HG02588 (cell line): ENCODE data around the gene STING1.
"Not testable (repeated sequence)": the region's sequence is repeated elsewhere in the genome, so short reads cannot be mapped to it uniquely, and the experiment has no call there.

Experiments used
- ATAC-seq: cut with Tn5 transposase; IDR thresholded peaks from one replicate; pipeline ENCODE4 v1.9.1; 2021; ENCODE audit warnings: mild to moderate bottlenecking, moderate library complexity; ENCODE audit not compliant: unreplicated experiment

STING1 gene

DNA sequence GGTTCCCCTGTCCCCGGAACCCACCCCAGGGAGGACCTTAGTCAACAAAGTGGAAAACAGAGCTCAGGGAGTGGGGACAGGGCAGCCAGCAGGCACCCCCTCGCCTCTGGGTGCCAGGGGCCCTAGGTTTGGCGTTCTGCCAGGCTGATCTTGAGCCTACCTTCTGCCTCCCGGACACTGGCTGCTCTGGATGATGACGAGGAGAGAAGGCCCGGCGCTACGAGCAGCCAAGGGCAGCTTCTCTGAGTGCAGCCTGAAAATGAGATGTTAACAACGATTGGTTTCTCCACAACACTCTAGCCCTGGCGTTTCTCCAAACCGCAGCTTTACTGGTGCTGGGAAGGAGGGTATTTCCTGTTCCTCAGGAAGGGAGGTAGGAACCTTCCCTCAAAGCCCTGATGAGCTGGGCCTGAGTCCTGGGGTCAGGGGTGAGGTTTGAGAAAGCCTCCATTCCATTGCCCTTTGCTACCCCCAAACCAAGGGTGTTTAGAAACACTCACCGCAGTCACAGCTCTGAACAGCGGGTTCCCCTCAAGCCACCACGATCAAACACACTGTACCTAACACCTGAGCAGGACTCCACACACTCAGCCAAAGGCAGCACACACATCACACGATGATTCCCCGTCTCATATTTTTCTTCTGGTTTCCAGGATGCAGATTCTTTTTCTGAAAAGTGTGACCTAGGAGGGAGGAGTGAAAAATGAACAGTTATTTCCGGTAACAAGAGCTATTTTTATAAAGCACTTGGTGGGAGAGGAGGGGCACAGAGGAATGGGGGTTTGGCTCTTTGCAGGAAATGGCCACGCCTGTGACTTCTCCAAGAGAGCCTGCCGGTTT lies at the start of gene STING1:
Gene STING1 (minus strand): TSS at position 709 of the 840 bp plus-strand sequence. CDS start 1,054 bp downstream, outside the sequence.
- ATAC-seq: no peak

DNA sequence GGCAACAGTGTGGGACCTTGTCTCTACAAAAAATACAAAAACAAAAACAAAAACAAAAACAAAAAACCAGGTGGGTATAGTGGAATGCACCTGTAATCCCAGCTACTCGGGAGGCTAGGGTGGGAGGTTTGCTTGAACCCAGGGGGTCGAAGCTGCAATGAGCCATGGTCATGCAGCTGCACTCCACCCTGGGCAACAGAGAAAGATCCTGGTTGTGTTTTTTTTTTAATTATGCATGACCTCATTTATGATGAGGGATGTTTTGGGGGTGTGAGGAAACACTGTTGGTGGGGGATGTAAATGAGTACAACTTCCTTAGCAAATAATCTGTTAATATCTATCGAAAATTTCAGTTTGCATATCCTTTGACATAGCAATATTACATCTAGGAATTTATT lies 49.2 kb upstream of the STING1 start:
- no peak for ATAC-seq

DNA sequence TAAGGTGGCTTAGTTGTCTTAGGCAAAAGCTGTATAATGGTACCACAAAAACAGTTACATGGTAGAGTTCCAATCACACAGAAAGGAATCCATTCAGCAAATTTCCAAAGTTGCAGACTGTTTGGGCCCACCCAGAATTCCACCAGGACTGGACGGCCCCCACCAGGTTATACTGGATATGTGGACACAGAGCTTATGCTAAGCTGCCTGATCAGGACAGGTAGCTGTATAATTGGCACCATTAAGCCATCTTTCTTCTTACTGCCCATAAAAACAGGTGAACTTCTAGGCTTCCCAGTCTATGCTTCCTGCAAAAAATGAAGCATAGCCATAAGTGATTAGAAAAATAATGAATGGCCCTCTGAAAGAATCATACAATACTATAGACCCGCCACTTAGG lies 47.5 kb upstream of the STING1 start:
- not testable (repeated sequence) for ATAC-seq

- not testable (repeated sequence) for ATAC-seq
These were observed 46.1 kb upstream of the STING1 start for GRCh38 chr5:139528695-139529094.

GRCh38 chr5:139527896-139528467 lies 45.4 kb upstream of the STING1 start:
- ATAC-seq: not testable (repeated sequence)

- ATAC-seq: not testable (repeated sequence)
These were observed 44.5 kb upstream of the STING1 start for GRCh38 chr5:139527090-139527470.

DNA sequence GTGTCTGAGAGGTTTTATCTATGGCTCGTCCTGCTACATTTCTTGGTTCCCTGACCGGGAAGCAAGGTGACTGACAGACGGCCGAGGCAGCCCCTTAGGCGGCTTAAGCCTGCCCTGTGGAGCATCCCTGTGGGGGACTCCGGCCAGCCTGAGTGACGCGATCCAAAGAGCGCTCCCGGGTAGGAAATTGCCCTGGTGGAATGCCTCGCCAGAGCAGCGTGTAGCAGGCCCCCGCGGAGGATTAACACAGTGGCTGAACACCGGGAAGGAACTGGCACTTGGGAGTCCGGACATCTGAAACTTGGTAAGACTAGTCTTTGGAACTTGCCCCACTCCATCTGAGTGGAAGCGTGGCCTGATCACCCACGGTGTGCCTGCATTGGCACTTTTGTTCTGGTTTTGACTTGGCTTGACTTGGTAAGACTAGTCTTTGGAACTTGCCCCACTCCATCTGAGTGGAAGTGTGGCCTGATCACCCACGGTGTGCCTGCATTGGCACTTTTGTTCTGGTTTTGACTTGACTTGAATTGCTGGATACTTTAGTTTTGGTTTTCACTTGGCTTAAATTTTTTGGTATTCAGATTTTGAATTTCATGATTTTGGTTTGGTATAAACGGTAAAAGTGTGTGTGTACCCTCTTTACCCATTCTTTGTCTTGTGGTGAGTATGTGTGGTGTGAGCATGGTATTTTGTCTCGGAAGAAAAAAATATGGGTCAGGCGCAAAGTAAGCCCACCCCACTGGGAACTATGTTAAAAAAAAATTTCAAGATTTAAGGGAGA lies 43.9 kb upstream of the STING1 start:
- ATAC-seq: not testable (repeated sequence)

- ATAC-seq: peak; percentile 31
These were observed 43.2 kb upstream of the STING1 start for GRCh38 chr5:139525586-139526308.

- peak; percentile 54 for ATAC-seq
These were observed 42.5 kb upstream of the STING1 start for GRCh38 chr5:139524940-139525585.

DNA sequence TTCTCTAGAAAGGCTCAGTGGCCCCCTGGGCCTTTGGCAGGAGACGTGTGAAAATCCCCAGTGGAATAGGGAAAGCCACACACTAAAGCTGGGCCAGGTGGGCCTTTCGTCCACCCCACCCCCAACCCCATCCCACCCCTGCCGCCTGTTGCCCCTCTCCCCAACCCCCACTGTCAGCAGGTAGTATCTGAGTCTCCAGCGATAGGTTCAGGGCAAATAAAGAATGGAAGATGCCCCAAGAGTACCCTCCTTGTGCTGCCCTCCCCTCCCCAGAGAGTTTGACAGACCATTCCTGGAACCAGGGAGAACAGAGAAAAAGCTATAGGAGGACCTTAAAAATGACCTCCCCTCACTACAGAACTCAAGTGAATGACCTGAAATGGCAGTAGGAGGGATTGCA lies 41.9 kb upstream of the STING1 start:
- no peak for ATAC-seq

GRCh38 chr5:139523635-139524445 lies 41.3 kb upstream of the STING1 start:
- no peak for ATAC-seq

DNA sequence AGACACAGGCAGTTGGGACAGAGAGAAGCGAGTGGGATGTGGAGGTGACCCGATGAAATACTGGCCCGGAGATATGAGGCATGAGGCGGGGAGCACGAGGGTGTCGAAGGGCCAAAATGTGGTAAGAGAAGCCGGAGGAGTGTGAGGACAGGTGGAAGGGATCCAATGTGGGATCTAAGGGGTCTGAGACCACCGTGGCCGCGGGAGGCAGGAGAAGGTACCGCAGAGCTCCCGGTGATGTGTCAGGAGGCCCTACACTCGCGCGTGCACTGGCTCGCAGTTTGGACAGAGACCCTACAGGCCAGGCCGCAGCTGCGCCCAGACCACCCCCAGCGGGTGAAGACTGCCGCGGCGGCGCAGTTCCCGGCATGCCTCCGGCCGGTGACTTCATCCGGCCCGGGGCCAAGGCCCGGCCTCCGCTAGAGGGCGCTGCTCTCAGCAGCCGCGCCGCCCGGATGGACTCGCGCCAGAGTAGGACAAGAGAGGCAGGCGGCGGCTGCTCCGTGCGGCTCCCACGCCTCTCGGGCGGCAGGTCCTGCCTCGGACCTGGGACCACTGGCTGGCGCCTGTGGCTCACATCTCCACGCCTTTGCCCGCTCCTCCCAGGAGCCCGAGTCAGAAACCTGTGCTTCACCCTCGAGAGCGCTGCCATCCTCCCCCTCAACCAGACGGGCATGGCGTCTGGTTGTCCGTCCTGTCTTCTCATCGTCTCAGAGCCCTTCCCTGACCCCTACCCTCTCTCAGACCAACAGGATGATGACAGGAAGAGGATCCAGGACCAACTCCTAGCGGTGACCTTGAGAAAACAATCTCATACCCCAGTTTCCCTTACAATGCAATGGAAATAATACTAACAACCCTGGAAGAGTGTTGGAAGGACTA lies 35.4 kb upstream of the STING1 start:
- ATAC-seq: peak; percentile 85

GRCh38 chr5:139514486-139514856 lies 31.9 kb upstream of the STING1 start:
- no peak for ATAC-seq

GRCh38 chr5:139513852-139514485 lies 31.4 kb upstream of the STING1 start:
- ATAC-seq: no peak

DNA sequence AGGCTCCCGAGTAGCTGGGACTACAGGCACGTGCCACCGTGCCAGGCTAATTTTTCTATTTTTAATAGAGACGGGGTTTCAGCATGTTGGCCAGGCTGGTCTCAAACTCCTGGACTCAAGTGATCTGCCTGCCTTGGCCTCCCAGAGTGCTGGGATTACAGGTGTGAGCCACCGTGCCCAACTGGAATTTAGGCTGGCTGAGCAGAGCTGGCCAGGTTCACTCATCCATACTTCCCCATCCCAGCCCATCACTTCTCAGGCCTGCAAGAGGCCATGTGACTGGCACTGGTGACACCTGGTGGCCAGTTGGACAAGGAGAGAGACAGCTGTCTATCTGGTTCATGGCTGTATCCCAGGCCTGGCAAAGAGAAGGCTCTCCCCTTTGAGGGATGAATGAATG lies 30.9 kb upstream of the STING1 start:
- ATAC-seq: not testable (repeated sequence)

- ATAC-seq: no peak
These were observed 30.3 kb upstream of the STING1 start for GRCh38 chr5:139512786-139513390.

- not testable (repeated sequence) for ATAC-seq
These were observed 22.2 kb upstream of the STING1 start for GRCh38 chr5:139504722-139505121.

GRCh38 chr5:139503879-139504278 lies 21.3 kb upstream of the STING1 start:
- ATAC-seq: not testable (repeated sequence)
